ENCODE results near the gene OLFM4.

Gene OLFM4

DNA sequence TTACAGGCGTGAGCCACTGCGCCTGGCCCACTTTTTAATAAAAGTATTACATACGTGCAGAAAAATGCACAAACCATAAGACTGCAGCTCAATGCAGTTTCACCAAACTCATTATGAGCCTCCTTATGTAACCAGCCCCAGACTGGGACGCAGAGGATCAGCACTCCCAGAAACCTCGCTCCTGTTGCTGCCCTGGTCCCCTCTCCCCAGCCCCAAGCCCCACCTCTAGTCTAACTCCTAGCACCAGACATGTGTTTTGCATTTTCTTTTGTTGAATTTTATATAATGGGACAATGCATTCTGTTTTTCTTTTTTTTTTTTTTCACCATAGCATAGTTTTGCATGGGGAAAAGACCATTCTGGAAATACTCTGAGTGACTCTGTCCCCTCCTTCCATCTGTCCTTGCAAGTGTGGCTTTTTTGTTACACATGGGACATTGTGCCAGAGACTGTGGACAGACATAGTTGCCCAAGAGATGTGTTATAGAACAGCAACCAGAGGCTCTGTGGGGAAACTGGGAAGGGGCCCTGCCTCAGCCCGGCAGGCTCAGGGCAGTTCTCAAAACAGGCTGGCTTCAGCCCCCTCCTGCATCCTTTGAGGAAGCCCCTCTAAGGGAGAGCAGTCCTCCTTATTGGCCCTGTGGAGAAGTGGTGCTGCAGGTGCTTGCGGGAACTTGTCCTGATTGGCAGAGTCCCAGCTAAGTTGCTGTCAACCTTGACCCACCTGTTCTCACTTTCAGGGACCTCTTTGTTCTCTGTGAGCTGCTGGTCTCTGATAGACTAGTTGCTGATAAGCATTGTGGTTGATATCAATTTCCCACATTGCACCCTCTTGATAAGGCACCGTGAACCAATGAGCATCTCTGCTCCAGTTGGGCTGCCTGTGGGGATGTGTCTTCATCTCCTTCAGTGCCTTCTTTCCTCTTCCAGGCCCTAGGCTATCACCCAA lies 13.8 kb upstream of the OLFM4 start:
- H3K4me3 ChIP-seq (ENCODE audit: low read depth, low read length) = no peak overlapping the region
- TF ChIP-seq CTCF (IDR thresholded peaks at IDR 0.05; ENCODE audit: borderline replicate concordance, insufficient read depth, low read depth, low read length) = no peak

- H3K4me3 ChIP-seq (ENCODE audit: low read depth, low read length) = no peak overlapping the region
- TF ChIP-seq CTCF (IDR thresholded peaks at IDR 0.05; ENCODE audit: borderline replicate concordance, insufficient read depth, low read depth, low read length) = no peak
These were observed 12.6 kb upstream of the OLFM4 start for GRCh38 chr13:53015971-53016370.

GRCh38 chr13:53017433-53017970 lies 11.1 kb upstream of the OLFM4 start:
- no peak for TF ChIP-seq CTCF (IDR thresholded peaks at IDR 0.05; ENCODE audit: borderline replicate concordance, insufficient read depth, low read depth, low read length)
- no peak overlapping the region for H3K4me3 ChIP-seq (ENCODE audit: low read depth, low read length)

GRCh38 chr13:53018690-53019647 lies 9.6 kb upstream of the OLFM4 start:
- no peak overlapping the region for H3K4me3 ChIP-seq (ENCODE audit: low read depth, low read length)
- no peak for TF ChIP-seq CTCF (IDR thresholded peaks at IDR 0.05; ENCODE audit: borderline replicate concordance, insufficient read depth, low read depth, low read length)

DNA sequence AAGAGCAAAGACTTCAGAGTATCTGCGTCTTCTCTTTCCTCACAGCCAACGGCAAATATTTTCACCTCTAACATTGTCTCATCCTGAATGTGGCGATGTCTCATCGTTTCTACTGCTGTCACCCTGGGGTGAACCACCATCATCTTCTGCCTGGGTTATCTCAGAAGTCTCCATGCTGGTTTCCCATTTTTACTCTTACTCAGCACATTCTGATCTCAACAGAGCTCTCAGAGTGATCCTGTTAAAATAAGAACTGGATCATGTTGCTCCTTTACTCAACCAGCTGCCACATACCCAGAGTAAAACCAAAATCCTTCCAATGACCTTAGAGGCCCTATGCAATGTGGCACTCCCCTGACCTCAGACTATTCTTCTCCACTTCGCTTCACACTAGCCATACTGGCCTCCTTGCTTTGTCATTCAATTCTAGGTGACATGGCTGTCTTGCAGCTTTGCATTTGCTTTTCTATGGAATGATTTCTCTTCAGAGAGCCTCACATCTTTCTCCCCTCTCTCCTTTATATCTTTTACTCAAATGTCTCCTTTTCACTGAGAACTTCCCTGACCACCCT lies 7.8 kb upstream of the OLFM4 start:
- TF ChIP-seq CTCF (IDR thresholded peaks at IDR 0.05; ENCODE audit: borderline replicate concordance, insufficient read depth, low read depth, low read length) = no peak
- H3K4me3 ChIP-seq (ENCODE audit: low read depth, low read length) = no peak overlapping the region

DNA sequence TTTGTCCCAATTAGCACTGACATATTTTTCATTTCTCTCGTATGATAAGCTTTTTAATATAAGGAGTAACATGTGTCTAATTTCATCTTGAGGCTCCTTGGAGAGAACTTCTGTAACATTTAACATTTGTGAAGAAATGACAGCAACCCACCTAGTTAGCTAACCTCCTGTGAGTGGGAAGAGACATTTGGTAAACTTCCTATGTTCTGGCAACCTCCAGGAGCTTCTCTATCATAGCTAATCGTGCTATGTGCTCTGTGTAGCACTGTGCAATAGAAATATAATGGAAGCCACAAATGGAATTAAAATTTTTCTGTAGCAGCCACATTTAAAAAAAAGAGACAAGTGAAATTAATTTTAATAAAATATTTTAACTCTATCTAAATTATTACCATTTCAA lies 5.4 kb upstream of the OLFM4 start:
- TF ChIP-seq CTCF (IDR thresholded peaks at IDR 0.05; ENCODE audit: borderline replicate concordance, insufficient read depth, low read depth, low read length) = no peak
- H3K4me3 ChIP-seq (ENCODE audit: low read depth, low read length) = no peak overlapping the region
